Psoas muscle (tissue), 8 donors: Measurements from ENCODE around the gene AGBL5. TPM values are rescaled to one million over a fixed set of nuclear protein-coding genes. Genes with fewer than 3 reads are reported as not detected.

Experiments used
- ATAC-seq, 4 donors: fragments of 200-7000 bp; cut with Tn5 transposase; one replicate each; pipeline ENCODE4 v1.9.1; 2020; ENCODE audit warnings: moderate library complexity in 3 of 4, mild to moderate bottlenecking in 2 of 4
- DNase-seq, 2 donors: peaks; one replicate each; pipeline ENCODE4 v3.0.0-alpha.2; 2020
- H3K27ac ChIP-seq: fragments of 200-600 bp; one replicate; pipeline ENCODE4 v1.8.0; 2022
- H3K27me3 ChIP-seq, 3 donors: fragments of 200-600 bp in 1 of 3; one replicate each; pipeline versions ENCODE4 v1.6.1 to v1.8.0; 2013 to 2022; ENCODE audit warnings: low read length in 2 of 3, mild to moderate bottlenecking in 2 of 3, moderate library complexity in 1 of 3; ENCODE audit not compliant: insufficient read depth in 3 of 3
- H3K36me3 ChIP-seq, 2 donors: fragments of 200-600 bp in 1 of 2; one replicate each; pipeline versions ENCODE4 v1.6.1 to v1.8.0; 2013 to 2022; ENCODE audit warnings: low read depth in 1 of 2, mild to moderate bottlenecking in 1 of 2, moderate library complexity in 1 of 2; ENCODE audit not compliant: insufficient read depth in 1 of 2
- H3K4me1 ChIP-seq: fragments of 200-600 bp; one replicate; pipeline ENCODE4 v1.8.0; 2022
- H3K4me3 ChIP-seq: fragments of 200-600 bp; one replicate; pipeline ENCODE4 v1.8.0; 2022; ENCODE audit warnings: mild to moderate bottlenecking
- H3K9me3 ChIP-seq: fragments of 200-600 bp; one replicate; pipeline ENCODE4 v1.8.0; 2022
- CTCF ChIP-seq: fragments of 200-600 bp; IDR thresholded peaks from one replicate; pipeline ENCODE4 v1.8.0; 2022; ENCODE audit warnings: antibody characterized with exemption
- WGBS, 3 donors: extraction: QIAGEN DNeasy Blood & Tissue Kit; methylation state at CpG; one replicate each; pipeline versions ENCODE4 v1.1.6 to v1.1.7; 2013; 5-methylcytosine and 5-hydroxymethylcytosine counted together
- intact Hi-C, 2 donors: fragments of 100-400 bp; cut with DNase I; formaldehyde crosslinking; loops; one replicate each; pipeline versions ENCODE4 v1.11.0 to v1.14.2; 2022
- polyA plus RNA-seq, 3 donors: library from polyadenylated mRNA; stranded (reverse); fragments of 200-250 nt; gene quantifications; one replicate each; pipeline ENCODE4 v1.2.3, GENCODE V29; 2013
- total RNA-seq, 4 donors: library from RNA; stranded (reverse); fragmentation: NEBNext Ultra II Directional in 2 of 4; extraction: Animal tissue kit (Norgen Biotek cat#: 25700) in 2 of 4; gene quantifications; one replicate each; pipeline versions ENCODE4 v1.2.1 to v1.2.4, GENCODE V29; 2021 to 2023
- donor health status: healthy with polysubstance abuse.
- donor health status: DM: no; HTN: no; CAD: no; lungs with moderate emphysema.
- donor health status: Bipolar disorder and iron deficiency.
- donor health status: healthy.
- donor health status: DM: yes; HTN: yes; CAD: no.
- donor health status: DM: no; HTN: no; CAD: no.
- donor health status: DM: no; HTN: no; CAD: no.
- donor health status: DM: yes; HTN: yes; CAD: no.

Gene AGBL5
- total and polyA plus RNA-seq, 7 donors: 3.6 to 8.6 (median 5.5) TPM

GRCh38 chr2:27042985-27043634 lies 8.4 kb upstream of the AGBL5 start:
- peaks cover 9% of the 10 kb centered on the region for H3K4me1 ChIP-seq
- DNase-seq: no peak
- 74 to 82% (median 76%) methylated on average over 7 of the region's 7 CpGs for WGBS, 3 donors
- intact Hi-C loops: no loop called here
- no peak for ATAC-seq
- H3K9me3 ChIP-seq: no peaks in the 10 kb centered on the region
- no peak overlapping the region for H3K4me3 ChIP-seq
- no peaks in the 10 kb centered on the region for H3K27me3 ChIP-seq
- no peak overlapping the region for H3K27ac ChIP-seq
- peaks cover 0 to 34% of the 10 kb centered on the region in 2 donors for H3K36me3 ChIP-seq
- TF ChIP-seq CTCF: no peak

- H3K4me1 ChIP-seq: peaks cover 15% of the 10 kb centered on the region
- H3K27ac ChIP-seq: peak overlapping the region; percentile 77
- no peaks in the 10 kb centered on the region for H3K27me3 ChIP-seq
- no peak for DNase-seq
- H3K9me3 ChIP-seq: no peaks in the 10 kb centered on the region
- 6 to 11% (median 9%) methylated on average over 35 to 52 of the region's 52 CpGs for WGBS, 3 donors
- peak overlapping the region; percentile 92 for H3K4me3 ChIP-seq
- intact Hi-C loops: loop anchor here in 1 of 2 donors (1.0 kb wide), 2 partner anchors 33 to 39 kb away; no protein-coding TSS in a partner anchor
- ATAC-seq: peak; percentile 19 to 33 (median 27)
- TF ChIP-seq CTCF: no peak
- peaks cover 0 to 16% of the 10 kb centered on the region in 2 donors for H3K36me3 ChIP-seq
Measured at GRCh38 chr2:27049422-27050280, 1.8 kb upstream of the AGBL5 start.

- DNase-seq (peak; percentile 84 to 93), ATAC-seq (peak; percentile 84 to 88 (median 86))
- Histone ChIP-seq H3K27ac (peak overlapping the region; percentile 77), H3K27me3 (no peaks in the 10 kb centered on the region), H3K36me3 (peaks cover 0 to 24% of the 10 kb centered on the region in 2 donors), H3K4me1 (peaks cover 15% of the 10 kb centered on the region), H3K4me3 (peak overlapping the region; percentile 92), H3K9me3 (no peaks in the 10 kb centered on the region)
- intact Hi-C loops: loop anchor here in 1 of 2 donors (1.0 kb wide), 1 partner anchor 32 kb away; no protein-coding TSS in a partner anchor
- WGBS, 3 donors: 0% methylated on average over 44 to 48 of the region's 48 CpGs
- TF ChIP-seq CTCF: peak; percentile 48
Measured at GRCh38 chr2:27050281-27050995, 1.0 kb upstream of the AGBL5 start.

GRCh38 chr2:27051902-27052645 lies 606 bp downstream of the AGBL5 start:
- intact Hi-C loops: loop anchor here in 1 of 2 donors (2.0 kb wide), 1 partner anchor 19 kb away; the partner anchor contains the start of gene OST4
- no peak for ATAC-seq
- Histone ChIP-seq H3K4me1 (peaks cover 15% of the 10 kb centered on the region), H3K27me3 (no peaks in the 10 kb centered on the region), H3K27ac (peak overlapping the region; percentile 77), H3K9me3 (no peaks in the 10 kb centered on the region), H3K4me3 (peak overlapping the region; percentile 92), H3K36me3 (peaks cover 0 to 40% of the 10 kb centered on the region in 2 donors)
- TF ChIP-seq CTCF: no peak
- 4 to 5% (median 4%) methylated on average over 18 to 24 of the region's 24 CpGs for WGBS, 3 donors
- peak; percentile 51 to 76 for DNase-seq
